PC-9 (cell line): Measurements from ENCODE around the gene EGLN2. TPM values are rescaled to one million over a fixed set of nuclear protein-coding genes. Genes with fewer than 3 reads are reported as not detected.

Source experiments
- BruUV-seq: library from RNA; stranded (reverse); fragments of 400-500 nt; replicated peaks from 2 replicates; lab custom pipeline; 2021; lab: Mats Ljungman, UMichigan
- CTCF ChIA-PET: fragments of 300-600 bp; sonication (Branson Sonifier 250); formaldehyde crosslinking; loops from one replicate; lab custom pipeline; 2022; ENCODE audit warnings: antibody characterized with exemption; lab: Charles Lee
- POLR2A ChIA-PET: fragments of 300-600 bp; sonication (Branson Sonifier 250); formaldehyde crosslinking; loops from one replicate; lab custom pipeline; 2022; ENCODE audit warnings: antibody characterized with exemption; ENCODE audit not compliant: unreplicated experiment; lab: Charles Lee
- DNase-seq, 2 experiments: peaks; one replicate each; pipeline versions ENCODE4 v3.0.0 to v3.0.0-alpha.2; 2015 to 2022; ENCODE audit warnings: mixed read lengths in 1 of 2
- H2AFZ ChIP-seq: fragments of 200-600 bp; sonication (generic); 2 replicates; pipeline ENCODE4 v1.8.1; 2017; ENCODE audit warnings: antibody characterized with exemption
- H3F3A ChIP-seq: fragments of 200-600 bp; sonication (generic); 2 replicates; pipeline ENCODE4 v1.8.1; 2017; ENCODE audit warnings: antibody characterized with exemption, mild to moderate bottlenecking, low read depth; ENCODE audit not compliant: insufficient read depth
- H3K27ac ChIP-seq: fragments of 200-600 bp; sonication (generic); 2 replicates; pipeline ENCODE4 v1.6.1; 2016; ENCODE audit warnings: mixed run types
- H3K27me3 ChIP-seq: fragments of 200-600 bp; sonication (generic); 2 replicates; pipeline ENCODE4 v1.6.1; 2016; ENCODE audit warnings: low read depth, mixed run types; ENCODE audit not compliant: insufficient read depth
- H3K36me3 ChIP-seq: fragments of 200-600 bp; sonication (generic); 2 replicates; pipeline ENCODE4 v1.6.1; 2016; ENCODE audit warnings: low read depth, mixed run types
- H3K4me1 ChIP-seq: fragments of 200-600 bp; sonication (generic); replicated peaks from 2 replicates; pipeline ENCODE4 v1.6.1; 2016; ENCODE audit warnings: mixed run types; ENCODE audit not compliant: insufficient read depth
- H3K4me2 ChIP-seq: fragments of 200-600 bp; sonication (generic); 2 replicates; pipeline ENCODE4 v1.6.1; 2017; ENCODE audit warnings: mixed run types
- H3K4me3 ChIP-seq: fragments of 200-600 bp; sonication (generic); 2 replicates; pipeline ENCODE4 v1.6.1; 2016; ENCODE audit warnings: mixed run types
- H3K79me2 ChIP-seq: fragments of 200-600 bp; sonication (generic); 2 replicates; pipeline ENCODE4 v1.6.1; 2017; ENCODE audit warnings: low read depth, mixed run types
- H3K9me2 ChIP-seq: fragments of 200-600 bp; sonication (generic); 2 replicates; pipeline ENCODE4 v1.8.1; 2017; ENCODE audit warnings: mild to moderate bottlenecking; ENCODE audit not compliant: insufficient read depth
- H3K9me3 ChIP-seq: fragments of 200-600 bp; sonication (generic); 2 replicates; pipeline ENCODE4 v1.8.1; 2016; ENCODE audit warnings: low read depth; ENCODE audit not compliant: insufficient read depth
- H4K20me1 ChIP-seq: fragments of 200-600 bp; sonication (generic); 2 replicates; pipeline ENCODE4 v1.8.1; 2017; ENCODE audit not compliant: insufficient read depth
- EZH2 ChIP-seq: fragments of 200-600 bp; sonication (generic); IDR thresholded peaks from 2 replicates; pipeline ENCODE4 v1.8.0; 2017; ENCODE audit warnings: antibody characterized with exemption, low read depth
- intact Hi-C: fragments of 100-400 bp; cut with micrococcal nuclease; formaldehyde crosslinking; loops from one replicate; pipeline ENCODE4 v1.10.0; 2022; ENCODE audit not compliant: unreplicated experiment
- total RNA-seq: library from RNA; stranded (reverse); gene quantifications from 2 replicates; pipeline ENCODE4 v1.2.3, GENCODE V29; 2021
- TF ChIP-seq, protein P1 (sequence below): fragments of 200-600 bp; sonication (generic); conservative IDR thresholded peaks from 2 replicates; pipeline ENCODE4 v1.6.1; 2017; ENCODE audit warnings: mixed run types, antibody characterized with exemption, mild to moderate bottlenecking, moderate library complexity

The EGLN2 gene
- total RNA-seq, 1 experiment from 2014 or later: 78.4 TPM

GRCh38 chr19:40774916-40775631 is 23.9 kb upstream of the EGLN2 start, which contains the start of gene MIA:
TSS of gene MIA (plus strand) at chr19:40775521. CDS start at chr19:40775543, 22 bp downstream.
- Histone ChIP-seq H3K4me3 (no peak within 1 kb of the TSS), H3K27me3 (no peaks in the 10 kb centered on the region), H3K9me3 (no peaks in the 10 kb centered on the region), H3K4me1 (peaks cover 13% of the 10 kb centered on the region), H3K9me2 (no peaks in the 10 kb centered on the region), H3K4me2 (peak within 1 kb of the TSS; percentile 91; the same call in 1 of the 2 replicates), H3F3A (peaks cover 34% of the 10 kb centered on the region), H2AFZ (no peak within 1 kb of the TSS), H3K79me2 (no peaks in the 10 kb centered on the region), H3K36me3 (no peaks in the 10 kb centered on the region), H3K27ac (no peak within 1 kb of the TSS), H4K20me1 (no peaks in the 10 kb centered on the region)
- intact Hi-C loops: no loop called here
- ChIA-PET CTCF (interaction anchor here (0.6 to 0.7 kb wide), 2 partner anchors 9 to 401 kb away, joined by 3 to 4 read pairs; no protein-coding TSS in a partner anchor), POLR2A (interaction anchor here (0.6 kb wide), 2 partner anchors 19 to 1744 kb away, joined by 5 to 6 read pairs; no protein-coding TSS in a partner anchor)
- TF ChIP-seq EZH2: no peak
- TF ChIP-seq, protein P1, sequence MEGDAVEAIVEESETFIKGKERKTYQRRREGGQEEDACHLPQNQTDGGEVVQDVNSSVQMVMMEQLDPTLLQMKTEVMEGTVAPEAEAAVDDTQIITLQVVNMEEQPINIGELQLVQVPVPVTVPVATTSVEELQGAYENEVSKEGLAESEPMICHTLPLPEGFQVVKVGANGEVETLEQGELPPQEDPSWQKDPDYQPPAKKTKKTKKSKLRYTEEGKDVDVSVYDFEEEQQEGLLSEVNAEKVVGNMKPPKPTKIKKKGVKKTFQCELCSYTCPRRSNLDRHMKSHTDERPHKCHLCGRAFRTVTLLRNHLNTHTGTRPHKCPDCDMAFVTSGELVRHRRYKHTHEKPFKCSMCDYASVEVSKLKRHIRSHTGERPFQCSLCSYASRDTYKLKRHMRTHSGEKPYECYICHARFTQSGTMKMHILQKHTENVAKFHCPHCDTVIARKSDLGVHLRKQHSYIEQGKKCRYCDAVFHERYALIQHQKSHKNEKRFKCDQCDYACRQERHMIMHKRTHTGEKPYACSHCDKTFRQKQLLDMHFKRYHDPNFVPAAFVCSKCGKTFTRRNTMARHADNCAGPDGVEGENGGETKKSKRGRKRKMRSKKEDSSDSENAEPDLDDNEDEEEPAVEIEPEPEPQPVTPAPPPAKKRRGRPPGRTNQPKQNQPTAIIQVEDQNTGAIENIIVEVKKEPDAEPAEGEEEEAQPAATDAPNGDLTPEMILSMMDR: no peak
- no peak for DNase-seq
- BruUV-seq: no TSS peak

GRCh38 chr19:40775632-40776022 is 23.4 kb upstream of the EGLN2 start:
- Histone ChIP-seq H3K4me2 (no peak overlapping the region), H3K27me3 (no peaks in the 10 kb centered on the region), H3F3A (peaks cover 34% of the 10 kb centered on the region), H3K36me3 (no peaks in the 10 kb centered on the region), H3K27ac (no peak overlapping the region), H3K9me2 (no peaks in the 10 kb centered on the region), H2AFZ (no peak overlapping the region), H3K9me3 (no peaks in the 10 kb centered on the region), H3K4me3 (no peak overlapping the region), H3K79me2 (no peaks in the 10 kb centered on the region), H3K4me1 (peaks cover 13% of the 10 kb centered on the region), H4K20me1 (no peaks in the 10 kb centered on the region; the same call in 1 of the 2 replicates)
- no peak for DNase-seq
- ChIA-PET CTCF (interaction anchor here (0.7 kb wide), 2 partner anchors 9 to 664 kb away, joined by 3 read pairs; no protein-coding TSS in a partner anchor), POLR2A (interaction anchor here (0.6 kb wide), 2 partner anchors 20 to 1745 kb away, joined by 5 to 6 read pairs; no protein-coding TSS in a partner anchor)
- BruUV-seq: no TSS peak
- no peak for TF ChIP-seq EZH2
- TF ChIP-seq, protein P1: no peak
- intact Hi-C loops: loop anchor here (2.0 kb wide), 1 partner anchor 25 kb away; the partner anchor contains the start of genes ACTMAP and SNRPA

- CTCF ChIA-PET: interaction anchor here (0.7 to 1.0 kb wide), 2 partner anchors 113 to 663 kb away, joined by 3 read pairs; no protein-coding TSS in a partner anchor
- POLR2A ChIA-PET: no interaction called here
- Histone ChIP-seq H4K20me1 (no peaks in the 10 kb centered on the region; the same call in 1 of the 2 replicates), H3K9me3 (no peaks in the 10 kb centered on the region), H3K4me1 (peaks cover 13% of the 10 kb centered on the region), H2AFZ (no peak overlapping the region), H3K4me2 (peak overlapping the region; percentile 91), H3K9me2 (no peaks in the 10 kb centered on the region), H3K27me3 (no peaks in the 10 kb centered on the region), H3K79me2 (no peaks in the 10 kb centered on the region), H3K27ac (peak overlapping the region; percentile 95; the same call in 1 of the 2 replicates), H3F3A (peaks cover 29% of the 10 kb centered on the region), H3K4me3 (peak overlapping the region; percentile 64; the same call in 1 of the 2 replicates), H3K36me3 (no peaks in the 10 kb centered on the region)
- TF ChIP-seq EZH2: no peak
- TF ChIP-seq, protein P1: no peak
- intact Hi-C loops: loop anchor here (2.0 kb wide), 1 partner anchor 26 kb away; the partner anchor contains the start of genes ACTMAP and SNRPA
- no peak for DNase-seq
- no TSS peak for BruUV-seq
Observed at GRCh38 chr19:40776364-40776763, 22.6 kb upstream of the EGLN2 start.
